ENCODE measurements around the gene PALD1. TPM values are rescaled to one million over a fixed set of nuclear protein-coding genes. Genes with fewer than 3 reads are reported as not detected.

PALD1 gene
- total and polyA plus RNA-seq, 2 of the 13 experiments (the other 11 are each of a cell fraction or from before 2014, with no cell fraction given) = 0.07 to 0.09 TPM

DNA sequence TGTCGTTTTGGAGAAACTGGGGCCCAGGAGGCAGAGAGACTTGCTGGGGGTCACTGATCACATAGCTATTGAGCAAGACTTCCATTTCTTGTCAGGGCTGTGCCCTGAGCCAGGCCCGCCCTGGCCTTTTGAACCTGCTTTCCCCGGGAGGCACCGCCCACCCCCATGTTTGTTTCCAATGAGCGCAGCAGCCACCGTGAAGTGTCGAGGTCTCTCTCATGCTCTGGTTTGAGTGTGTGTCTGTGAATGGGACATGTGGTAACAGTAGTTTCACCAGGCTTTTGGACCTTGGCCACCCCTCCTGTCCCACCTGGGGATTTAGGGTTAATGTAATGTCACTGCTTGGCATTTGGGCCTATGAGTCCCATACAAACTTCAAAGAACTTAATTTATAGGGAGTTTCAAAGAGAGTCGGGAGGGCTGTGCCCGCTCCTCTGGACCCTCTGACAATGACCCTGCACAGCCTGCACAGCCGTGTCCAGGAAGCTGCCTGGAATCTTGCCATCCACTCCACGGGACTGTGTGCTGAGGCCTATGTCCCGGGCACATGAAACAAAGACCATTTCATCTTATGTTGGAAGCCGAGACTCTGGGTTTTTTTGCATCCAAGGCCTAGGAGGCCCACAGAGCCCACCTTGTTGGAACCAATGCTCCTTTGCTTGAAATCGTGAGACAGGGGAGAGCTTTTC, 117.7 kb downstream of the PALD1 start (continued):
- TF ChIP-seq, protein P1, sequence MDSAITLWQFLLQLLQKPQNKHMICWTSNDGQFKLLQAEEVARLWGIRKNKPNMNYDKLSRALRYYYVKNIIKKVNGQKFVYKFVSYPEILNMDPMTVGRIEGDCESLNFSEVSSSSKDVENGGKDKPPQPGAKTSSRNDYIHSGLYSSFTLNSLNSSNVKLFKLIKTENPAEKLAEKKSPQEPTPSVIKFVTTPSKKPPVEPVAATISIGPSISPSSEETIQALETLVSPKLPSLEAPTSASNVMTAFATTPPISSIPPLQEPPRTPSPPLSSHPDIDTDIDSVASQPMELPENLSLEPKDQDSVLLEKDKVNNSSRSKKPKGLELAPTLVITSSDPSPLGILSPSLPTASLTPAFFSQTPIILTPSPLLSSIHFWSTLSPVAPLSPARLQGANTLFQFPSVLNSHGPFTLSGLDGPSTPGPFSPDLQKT (CRISPR knock-in tag; IDR thresholded peaks at IDR 0.05; ENCODE audit: borderline replicate concordance) = no peak
- TF ChIP-seq, protein P2, sequence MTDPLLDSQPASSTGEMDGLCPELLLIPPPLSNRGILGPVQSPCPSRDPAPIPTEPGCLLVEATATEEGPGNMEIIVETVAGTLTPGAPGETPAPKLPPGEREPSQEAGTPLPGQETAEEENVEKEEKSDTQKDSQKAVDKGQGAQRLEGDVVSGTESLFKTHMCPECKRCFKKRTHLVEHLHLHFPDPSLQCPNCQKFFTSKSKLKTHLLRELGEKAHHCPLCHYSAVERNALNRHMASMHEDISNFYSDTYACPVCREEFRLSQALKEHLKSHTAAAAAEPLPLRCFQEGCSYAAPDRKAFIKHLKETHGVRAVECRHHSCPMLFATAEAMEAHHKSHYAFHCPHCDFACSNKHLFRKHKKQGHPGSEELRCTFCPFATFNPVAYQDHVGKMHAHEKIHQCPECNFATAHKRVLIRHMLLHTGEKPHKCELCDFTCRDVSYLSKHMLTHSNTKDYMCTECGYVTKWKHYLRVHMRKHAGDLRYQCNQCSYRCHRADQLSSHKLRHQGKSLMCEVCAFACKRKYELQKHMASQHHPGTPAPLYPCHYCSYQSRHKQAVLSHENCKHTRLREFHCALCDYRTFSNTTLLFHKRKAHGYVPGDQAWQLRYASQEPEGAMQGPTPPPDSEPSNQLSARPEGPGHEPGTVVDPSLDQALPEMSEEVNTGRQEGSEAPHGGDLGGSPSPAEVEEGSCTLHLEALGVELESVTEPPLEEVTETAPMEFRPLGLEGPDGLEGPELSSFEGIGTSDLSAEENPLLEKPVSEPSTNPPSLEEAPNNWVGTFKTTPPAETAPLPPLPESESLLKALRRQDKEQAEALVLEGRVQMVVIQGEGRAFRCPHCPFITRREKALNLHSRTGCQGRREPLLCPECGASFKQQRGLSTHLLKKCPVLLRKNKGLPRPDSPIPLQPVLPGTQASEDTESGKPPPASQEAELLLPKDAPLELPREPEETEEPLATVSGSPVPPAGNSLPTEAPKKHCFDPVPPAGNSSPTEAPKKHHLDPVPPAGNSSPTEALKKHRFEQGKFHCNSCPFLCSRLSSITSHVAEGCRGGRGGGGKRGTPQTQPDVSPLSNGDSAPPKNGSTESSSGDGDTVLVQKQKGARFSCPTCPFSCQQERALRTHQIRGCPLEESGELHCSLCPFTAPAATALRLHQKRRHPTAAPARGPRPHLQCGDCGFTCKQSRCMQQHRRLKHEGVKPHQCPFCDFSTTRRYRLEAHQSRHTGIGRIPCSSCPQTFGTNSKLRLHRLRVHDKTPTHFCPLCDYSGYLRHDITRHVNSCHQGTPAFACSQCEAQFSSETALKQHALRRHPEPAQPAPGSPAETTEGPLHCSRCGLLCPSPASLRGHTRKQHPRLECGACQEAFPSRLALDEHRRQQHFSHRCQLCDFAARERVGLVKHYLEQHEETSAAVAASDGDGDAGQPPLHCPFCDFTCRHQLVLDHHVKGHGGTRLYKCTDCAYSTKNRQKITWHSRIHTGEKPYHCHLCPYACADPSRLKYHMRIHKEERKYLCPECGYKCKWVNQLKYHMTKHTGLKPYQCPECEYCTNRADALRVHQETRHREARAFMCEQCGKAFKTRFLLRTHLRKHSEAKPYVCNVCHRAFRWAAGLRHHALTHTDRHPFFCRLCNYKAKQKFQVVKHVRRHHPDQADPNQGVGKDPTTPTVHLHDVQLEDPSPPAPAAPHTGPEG (CRISPR knock-in tag; IDR thresholded peaks at IDR 0.05) = no peak
- no peak for TF ChIP-seq SMAD1 (CRISPR knock-in tag; IDR thresholded peaks at IDR 0.05; ENCODE audit: borderline replicate concordance, low read depth)
- TF ChIP-seq ZNF530 (CRISPR knock-in tag; IDR thresholded peaks at IDR 0.05; ENCODE audit: low read depth) = no peak
- peak; percentile 48; the same call in 1 of the 2 replicates for TF ChIP-seq ZBTB7B (CRISPR knock-in tag; IDR thresholded peaks at IDR 0.05)
- no peak for TF ChIP-seq FIP1L1 (IDR thresholded peaks at IDR 0.05; ENCODE audit: borderline replicate concordance, insufficient read depth, low read depth, low read length)
- TF ChIP-seq, protein P3, sequence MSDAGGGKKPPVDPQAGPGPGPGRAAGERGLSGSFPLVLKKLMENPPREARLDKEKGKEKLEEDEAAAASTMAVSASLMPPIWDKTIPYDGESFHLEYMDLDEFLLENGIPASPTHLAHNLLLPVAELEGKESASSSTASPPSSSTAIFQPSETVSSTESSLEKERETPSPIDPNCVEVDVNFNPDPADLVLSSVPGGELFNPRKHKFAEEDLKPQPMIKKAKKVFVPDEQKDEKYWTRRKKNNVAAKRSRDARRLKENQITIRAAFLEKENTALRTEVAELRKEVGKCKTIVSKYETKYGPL (CRISPR knock-in tag; IDR thresholded peaks at IDR 0.05) = no peak
- TF ChIP-seq ZNF780A (CRISPR knock-in tag; IDR thresholded peaks at IDR 0.05) = no peak
- no peak for TF ChIP-seq BHLHE40 (IDR thresholded peaks at IDR 0.05; ENCODE audit: low read length)
- no peak for TF ChIP-seq ZNF543 (CRISPR knock-in tag; IDR thresholded peaks at IDR 0.05)
- TF ChIP-seq ZNF337 (CRISPR knock-in tag; IDR thresholded peaks at IDR 0.05; ENCODE audit: borderline replicate concordance, low read depth) = no peak
- TF ChIP-seq ZNF441 (CRISPR knock-in tag; IDR thresholded peaks at IDR 0.05; ENCODE audit: borderline replicate concordance) = no peak
- no peak for TF ChIP-seq ZMYM4 (CRISPR knock-in tag; IDR thresholded peaks at IDR 0.05)
- TF ChIP-seq SP1 (IDR thresholded peaks at IDR 0.05) = no peak
- no peak for TF ChIP-seq SP1 (CRISPR knock-in tag; IDR thresholded peaks at IDR 0.05)
- TF ChIP-seq CREM (IDR thresholded peaks at IDR 0.05) = no peak
- no peak for TF ChIP-seq CREM (CRISPR knock-in tag; IDR thresholded peaks at IDR 0.05)
- no peak for TF ChIP-seq ZNF138 (CRISPR knock-in tag; IDR thresholded peaks at IDR 0.05; ENCODE audit: low read depth)
- no peak for TF ChIP-seq MBNL3 (CRISPR knock-in tag; conservative IDR thresholded peaks at IDR 0.05)
- TF ChIP-seq ZSCAN29 (CRISPR knock-in tag; conservative IDR thresholded peaks at IDR 0.05) = no peak

Measured in HepG2 (cell line).